H1 (cell line): Measurements from ENCODE around the gene RRP12. TPM values are rescaled to one million over a fixed set of nuclear protein-coding genes. Genes with fewer than 3 reads are reported as not detected.

Source experiments
- CTBP2 ChIP-seq: IDR thresholded peaks from 2 replicates; pipeline ENCODE4 v1.7.0; 2011; ENCODE audit warnings: borderline replicate concordance, mild to moderate bottlenecking, moderate library complexity, mixed read lengths, low read length; ENCODE audit not compliant: insufficient read depth, insufficient read length
- EZH2 ChIP-seq: fragments of 200-600 bp; sonication (generic); IDR thresholded peaks from 2 replicates; pipeline ENCODE4 v1.7.1; 2012; ENCODE audit warnings: low read depth, mild to moderate bottlenecking, moderate library complexity, low read length, inconsistent platforms; ENCODE audit not compliant: severe bottlenecking
- JUN ChIP-seq: IDR thresholded peaks from 2 replicates; pipeline ENCODE4 v1.6.1; 2011; ENCODE audit warnings: low read depth, mild to moderate bottlenecking, improper control_type of control experiment, low read length
- NRF1 ChIP-seq: IDR thresholded peaks from 2 replicates; pipeline ENCODE4 v1.6.1; 2011; ENCODE audit warnings: mild to moderate bottlenecking, low read depth, low read length, improper control_type of control experiment
- SIX5 ChIP-seq: IDR thresholded peaks from 2 replicates; pipeline ENCODE4 v1.6.1; 2011; ENCODE audit warnings: mild to moderate bottlenecking, low read depth, low read length
- SP2 ChIP-seq: IDR thresholded peaks from 2 replicates; pipeline ENCODE4 v1.6.1; 2012; ENCODE audit warnings: mild to moderate bottlenecking, low read length, inconsistent platforms
- TAF1 ChIP-seq: IDR thresholded peaks from 2 replicates; pipeline ENCODE4 v1.6.1; 2011; ENCODE audit warnings: mild to moderate bottlenecking, low read depth, low read length
- polyA plus RNA-seq, 7 experiments: library from polyadenylated mRNA; depleted of rRNA in 3 of 7; stranded (reverse) in 5 of 7; unstranded in 2 of 7; fragments of >200 nt in 5 of 7; fragments of 200-250 nt in 2 of 7; gene quantifications; 1 replicate in 5 of 7; 2 replicates in 1 of 7; 4 replicates in 1 of 7; pipeline versions ENCODE4 v1.2.1 to v1.2.3, GENCODE V29; 2011 to 2013; ENCODE audit warnings: missing spikeins in 2 of 7, mixed read lengths in 2 of 7
- total RNA-seq: library from RNA; stranded (reverse); fragmentation: NEBNext Ultra II Directional; extraction: Animal tissue kit (Norgen Biotek cat#: 25700); gene quantifications from 2 replicates; pipeline ENCODE4 v1.2.1, GENCODE V29; 2021
- TF ChIP-seq, protein P1 (sequence below): IDR thresholded peaks from 2 replicates; pipeline ENCODE4 v1.6.1; 2011; ENCODE audit warnings: low read length, improper control_type of control experiment
- TF ChIP-seq, protein P2 (sequence below), 3 experiments: IDR thresholded peaks; 1 replicate in 2 of 3; 2 replicates in 1 of 3; pipeline versions ENCODE4 v1.5.1 to v1.6.1; 2011; ENCODE audit warnings: low read length in 3 of 3, mild to moderate bottlenecking in 3 of 3, inconsistent platforms in 2 of 3, low read depth in 1 of 3, moderate library complexity in 1 of 3; ENCODE audit not compliant: insufficient read depth in 1 of 3; ENCODE audit errors: control extremely low read depth in 1 of 3

The RRP12 gene
- total and polyA plus RNA-seq, 2 of the 8 experiments (the other 6 are each of a cell fraction or from before 2014, with no cell fraction given), result 21.0 to 65.8 TPM

DNA sequence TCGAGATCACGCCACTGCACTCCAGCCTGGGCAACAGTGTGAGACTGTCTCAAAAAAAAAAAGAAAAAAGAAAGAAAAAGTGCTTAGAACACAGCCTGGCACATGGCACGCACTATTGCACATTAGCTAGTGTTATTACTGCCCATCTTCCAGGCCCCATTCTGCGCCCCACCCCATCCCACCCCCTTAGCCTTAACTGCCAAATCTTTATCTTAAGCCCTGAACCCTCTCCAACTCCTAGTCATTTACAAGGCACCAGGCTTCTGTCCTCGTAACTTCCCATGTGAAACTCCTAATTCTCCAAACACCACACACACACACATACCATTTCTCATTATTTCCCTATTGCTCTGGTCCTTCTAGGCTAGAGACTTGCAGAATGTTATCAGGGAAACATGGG lies 71.4 kb downstream of the RRP12 start (continued):
- TF ChIP-seq EZH2, result no peak
- no peak for TF ChIP-seq SIX5
- no peak for TF ChIP-seq CTBP2
- TF ChIP-seq NRF1, result no peak
- TF ChIP-seq, protein P1, sequence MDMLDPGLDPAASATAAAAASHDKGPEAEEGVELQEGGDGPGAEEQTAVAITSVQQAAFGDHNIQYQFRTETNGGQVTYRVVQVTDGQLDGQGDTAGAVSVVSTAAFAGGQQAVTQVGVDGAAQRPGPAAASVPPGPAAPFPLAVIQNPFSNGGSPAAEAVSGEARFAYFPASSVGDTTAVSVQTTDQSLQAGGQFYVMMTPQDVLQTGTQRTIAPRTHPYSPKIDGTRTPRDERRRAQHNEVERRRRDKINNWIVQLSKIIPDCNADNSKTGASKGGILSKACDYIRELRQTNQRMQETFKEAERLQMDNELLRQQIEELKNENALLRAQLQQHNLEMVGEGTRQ, result no peak
- TF ChIP-seq TAF1, result no peak
- TF ChIP-seq JUN, result no peak
- TF ChIP-seq, protein P2, sequence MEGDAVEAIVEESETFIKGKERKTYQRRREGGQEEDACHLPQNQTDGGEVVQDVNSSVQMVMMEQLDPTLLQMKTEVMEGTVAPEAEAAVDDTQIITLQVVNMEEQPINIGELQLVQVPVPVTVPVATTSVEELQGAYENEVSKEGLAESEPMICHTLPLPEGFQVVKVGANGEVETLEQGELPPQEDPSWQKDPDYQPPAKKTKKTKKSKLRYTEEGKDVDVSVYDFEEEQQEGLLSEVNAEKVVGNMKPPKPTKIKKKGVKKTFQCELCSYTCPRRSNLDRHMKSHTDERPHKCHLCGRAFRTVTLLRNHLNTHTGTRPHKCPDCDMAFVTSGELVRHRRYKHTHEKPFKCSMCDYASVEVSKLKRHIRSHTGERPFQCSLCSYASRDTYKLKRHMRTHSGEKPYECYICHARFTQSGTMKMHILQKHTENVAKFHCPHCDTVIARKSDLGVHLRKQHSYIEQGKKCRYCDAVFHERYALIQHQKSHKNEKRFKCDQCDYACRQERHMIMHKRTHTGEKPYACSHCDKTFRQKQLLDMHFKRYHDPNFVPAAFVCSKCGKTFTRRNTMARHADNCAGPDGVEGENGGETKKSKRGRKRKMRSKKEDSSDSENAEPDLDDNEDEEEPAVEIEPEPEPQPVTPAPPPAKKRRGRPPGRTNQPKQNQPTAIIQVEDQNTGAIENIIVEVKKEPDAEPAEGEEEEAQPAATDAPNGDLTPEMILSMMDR (IDR thresholded peaks at IDR 0.05; ENCODE audit: control extremely low read depth in 1 of 3, insufficient read depth in 1 of 3, low read depth in 1 of 3, low read length in 3 of 3), result no peak
- no peak for TF ChIP-seq SP2
